Stimulated activated CD8-positive, alpha-beta memory T cell treated with anti-CD3 and anti-CD28 coated beads, Interleukin-15, amount 100 ng/mL, for 1 hour (primary cell): ENCODE data around the gene C1orf198.

ENCODE experiments used
- DNase-seq: peaks from one replicate; pipeline ENCODE4 v3.0.0-alpha.2; 2020; ENCODE audit warnings: low read depth

C1orf198 gene

GRCh38 chr1:230832476-230832875, 35.8 kb downstream of the C1orf198 start:
- DNase-seq, result no peak

GRCh38 chr1:230831771-230832170, 36.5 kb downstream of the C1orf198 start:
- DNase-seq, result no peak

GRCh38 chr1:230828421-230828820, 39.9 kb downstream of the C1orf198 start:
- no peak for DNase-seq

GRCh38 chr1:230827801-230828200, 40.5 kb downstream of the C1orf198 start:
- DNase-seq, result no peak

GRCh38 chr1:230827081-230827681, 41.1 kb downstream of the C1orf198 start:
- DNase-seq, result no peak

- no peak for DNase-seq
Observed at GRCh38 chr1:230826166-230826875, 42.0 kb downstream of the C1orf198 start.

- no peak for DNase-seq
Observed at GRCh38 chr1:230825761-230826160, 42.6 kb downstream of the C1orf198 start.

- DNase-seq, result no peak
Observed at GRCh38 chr1:230824919-230825721, 43.2 kb downstream of the C1orf198 start.

- DNase-seq, result no peak
Observed at GRCh38 chr1:230824551-230824918, 43.8 kb downstream of the C1orf198 start.

GRCh38 chr1:230823931-230824381, 44.4 kb downstream of the C1orf198 start:
- no peak for DNase-seq

- DNase-seq, result no peak
Observed at GRCh38 chr1:230823426-230823825, 44.9 kb downstream of the C1orf198 start.

- no peak for DNase-seq
Observed at GRCh38 chr1:230822092-230822581, 46.2 kb downstream of the C1orf198 start.

- DNase-seq, result no peak
Observed at GRCh38 chr1:230821346-230821745, 47.0 kb downstream of the C1orf198 start.

- DNase-seq, result no peak
Observed at GRCh38 chr1:230820568-230820967, 47.8 kb downstream of the C1orf198 start.

GRCh38 chr1:230819976-230820375, 48.3 kb downstream of the C1orf198 start:
- no peak for DNase-seq

GRCh38 chr1:230818901-230819300, 49.4 kb downstream of the C1orf198 start:
- no peak for DNase-seq

- no peak for DNase-seq
Observed at GRCh38 chr1:230818367-230818766, 50.0 kb downstream of the C1orf198 start.

GRCh38 chr1:230816018-230816417, 52.3 kb downstream of the C1orf198 start:
- no peak for DNase-seq

- DNase-seq, result no peak
Observed at GRCh38 chr1:230814949-230815692, 53.2 kb downstream of the C1orf198 start.

GRCh38 chr1:230812568-230812967, 55.8 kb downstream of the C1orf198 start:
- no peak for DNase-seq

- no peak for DNase-seq
Observed at GRCh38 chr1:230809256-230809990, 58.9 kb downstream of the C1orf198 start.
